Aorta (tissue), 5 donors: ENCODE measurements around the gene TMEM143. TPM values are rescaled to one million over a fixed set of nuclear protein-coding genes. Genes with fewer than 3 reads are reported as not detected.
A peak's percentile ranks its signal among the peaks of the same experiment; 100 is the strongest.

Source experiments
- ATAC-seq: fragments of 200-7000 bp; cut with Tn5 transposase; one replicate; pipeline ENCODE4 v1.9.1; 2022; ENCODE audit warnings: moderate library complexity; ENCODE audit not compliant: low FRiP score
- DNase-seq, 2 donors: peaks; one replicate each; pipeline ENCODE4 v3.0.0-alpha.2; 2020
- H3K27ac ChIP-seq, 2 donors: one replicate each; pipeline ENCODE4 v1.5.1; 2013; ENCODE audit warnings: low read length in 2 of 2, mild to moderate bottlenecking in 2 of 2, moderate library complexity in 2 of 2, control low read depth in 1 of 2, inconsistent platforms in 1 of 2, low read depth in 1 of 2
- H3K27me3 ChIP-seq, 2 donors: one replicate each; pipeline ENCODE4 v1.6.1; 2013; ENCODE audit warnings: control low read depth in 1 of 2, low read length in 1 of 2, mild to moderate bottlenecking in 1 of 2, moderate library complexity in 1 of 2; ENCODE audit not compliant: insufficient read depth in 2 of 2, control insufficient read depth in 1 of 2
- H3K36me3 ChIP-seq, 2 donors: one replicate each; pipeline ENCODE4 v1.6.1; 2013; ENCODE audit warnings: control low read depth in 1 of 2, low read length in 1 of 2, mild to moderate bottlenecking in 1 of 2; ENCODE audit not compliant: insufficient read depth in 2 of 2, control insufficient read depth in 1 of 2
- H3K4me1 ChIP-seq, 2 donors: one replicate each; pipeline ENCODE4 v1.6.1; 2013; ENCODE audit warnings: low read length in 2 of 2, control low read depth in 1 of 2, mild to moderate bottlenecking in 1 of 2, moderate library complexity in 1 of 2; ENCODE audit not compliant: insufficient read depth in 2 of 2, control insufficient read depth in 1 of 2
- H3K4me3 ChIP-seq, 2 donors: one replicate each; pipeline ENCODE4 v1.5.1; 2013; ENCODE audit warnings: low read length in 2 of 2, control low read depth in 1 of 2, mild to moderate bottlenecking in 1 of 2
- H3K9me3 ChIP-seq: one replicate; pipeline ENCODE4 v1.6.1; 2013; ENCODE audit warnings: mild to moderate bottlenecking, low read length; ENCODE audit not compliant: control insufficient read depth
- WGBS, 2 donors: extraction: QIAGEN DNeasy Blood & Tissue Kit; methylation state at CpG; one replicate each; pipeline ENCODE4 v1.1.7; 2013; 5-methylcytosine and 5-hydroxymethylcytosine counted together
- intact Hi-C, 2 donors: fragments of 100-400 bp; cut with DNase I; formaldehyde crosslinking; loops; one replicate each; pipeline versions ENCODE4 v1.14.2 to v1.15.0; 2022
- long read RNA-seq, 2 donors: library from polyadenylated mRNA; unstranded; transcript quantifications; one replicate each; pipeline ENCODE4 v2.0.0, GENCODE V29; 2020 to 2021
- polyA plus RNA-seq, 2 donors: library from polyadenylated mRNA; stranded (reverse); fragments of 200-250 nt; gene quantifications; one replicate each; pipeline ENCODE4 v1.2.3, GENCODE V29; 2013
- total RNA-seq, 2 donors: library from RNA; stranded (reverse); fragmentation: NEBNext Ultra II Directional; extraction: Animal tissue kit (Norgen Biotek cat#: 25700); gene quantifications; one replicate each; pipeline ENCODE4 v1.2.1, GENCODE V29; 2021
- donor health status: healthy with polysubstance abuse.
- donor health status: Bipolar disorder and iron deficiency.
- donor health status: DM: no; HTN: no; CAD: no.
- donor health status: DM: no; HTN: no; CAD: no.
- donor health status: DM: yes; HTN: yes; CAD: no.

Gene TMEM143
- total RNA-seq (1 to 10 TPM; 4.9 to 9.2 TPM), polyA plus RNA-seq (1 to 10 TPM; 6.4 to 6.6 TPM)
- long read RNA-seq, donor 1, partial matches to known transcripts, result 0 of 4 reads
- long read RNA-seq, donor 1, other reads (novel, unspliced or antisense), result 3 of 4 reads
- long read RNA-seq, donor 2, partial matches to known transcripts, result 2 of 6 reads
- long read RNA-seq, donor 2, other reads (novel, unspliced or antisense), result 2 of 6 reads

DNA sequence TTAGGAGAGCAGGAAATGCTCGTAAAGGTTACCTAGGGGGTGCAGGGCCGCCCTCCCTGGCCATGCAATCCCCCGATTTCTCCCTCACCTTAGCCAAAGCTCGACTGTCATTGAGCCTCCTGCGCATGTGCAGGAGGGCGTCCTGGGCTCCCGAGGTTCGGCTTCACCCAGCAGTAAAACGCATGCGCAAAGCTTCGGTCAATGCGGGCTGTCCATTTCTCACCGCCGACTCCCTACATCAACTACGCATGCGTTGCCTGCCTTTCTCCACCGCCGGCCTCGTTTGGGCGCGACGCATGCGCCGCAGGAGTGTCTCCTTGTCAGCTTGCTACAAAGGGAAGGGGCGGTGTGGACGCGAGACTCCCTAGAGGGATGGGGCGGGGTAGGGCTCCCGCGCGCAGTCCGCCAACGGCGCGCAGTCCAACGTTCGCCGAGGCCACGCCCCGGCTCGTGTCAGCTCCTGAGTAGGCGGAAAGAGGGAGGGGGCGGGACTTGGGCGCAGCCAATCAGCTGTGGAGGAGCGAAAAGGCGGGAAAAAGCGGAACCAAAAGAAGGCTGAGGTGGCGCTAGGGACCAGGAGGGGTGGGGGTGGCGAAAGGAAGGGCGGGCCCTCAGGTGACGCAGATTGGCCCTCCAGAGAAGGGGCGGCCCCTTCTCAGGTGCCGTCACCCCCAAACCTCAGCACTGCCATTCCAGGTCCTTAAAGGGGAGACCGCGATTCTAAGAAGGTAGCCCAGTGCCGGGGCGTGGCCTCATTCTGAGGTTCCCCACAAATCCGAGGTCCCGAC lies at the start of gene TMEM143, which contains the start of gene SYNGR4:
TSS of gene TMEM143 (minus strand) at position 131 of the 788 bp plus-strand sequence. CDS start at position 111, 20 bp downstream.
TSS of gene SYNGR4 (plus strand) at position 558 of the 788 bp plus-strand sequence. CDS start 1,476 bp downstream, outside the sequence.
- Histone ChIP-seq H3K4me3 (peak within 1 kb of the TSS; percentile 19 to 51), H3K36me3 (no peaks in the 10 kb centered on the region), H3K4me1 (no peaks in the 10 kb centered on the region), H3K27ac (peak within 1 kb of the TSS; percentile 46 to 71), H3K27me3 (no peaks in the 10 kb centered on the region), H3K9me3 (no peaks in the 10 kb centered on the region)
- intact Hi-C loops, result loop anchor here in 1 of 2 donors (5.0 kb wide), 1 partner anchor 42 kb away; a partner anchor contains a TSS
- ATAC-seq, result peak; percentile 98
- 1% methylated on average over 54 to 59 of the region's 59 CpGs for WGBS, 2 donors
- peak; percentile 99 for DNase-seq

DNA sequence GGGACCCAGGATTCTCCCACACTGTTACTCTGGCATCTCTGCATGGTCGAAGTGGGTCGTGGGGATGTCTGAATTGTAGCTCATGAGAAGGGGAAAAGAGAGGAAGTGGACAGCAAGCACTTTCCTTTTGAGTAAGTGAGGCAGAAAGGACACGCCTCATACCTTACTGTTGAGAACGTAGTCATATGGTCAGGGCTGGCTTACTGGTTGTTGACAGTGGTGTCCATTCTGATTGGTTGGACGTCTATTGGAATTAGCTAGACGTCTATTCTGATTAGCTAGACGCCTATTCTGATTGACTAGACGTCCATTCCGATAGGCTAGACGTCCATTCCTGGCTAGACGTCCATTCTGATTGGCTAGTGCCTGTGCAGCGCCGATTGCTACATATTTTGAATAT lies 42.1 kb upstream of the TMEM143 start:
- H3K27me3 ChIP-seq, result no peaks in the 10 kb centered on the region
- DNase-seq (no peak), ATAC-seq (no peak)
- intact Hi-C loops, result no loop called here
- no peaks in the 10 kb centered on the region for H3K36me3 ChIP-seq
- H3K27ac ChIP-seq, result no peak overlapping the region
- peak overlapping the region in 1 of 2 donors; percentile 24 for H3K4me3 ChIP-seq
- peaks cover 5% of the 10 kb centered on the region for H3K9me3 ChIP-seq
- H3K4me1 ChIP-seq, result no peaks in the 10 kb centered on the region
- 81 to 83% methylated on average over 13 of the region's 13 CpGs for WGBS, 2 donors

DNA sequence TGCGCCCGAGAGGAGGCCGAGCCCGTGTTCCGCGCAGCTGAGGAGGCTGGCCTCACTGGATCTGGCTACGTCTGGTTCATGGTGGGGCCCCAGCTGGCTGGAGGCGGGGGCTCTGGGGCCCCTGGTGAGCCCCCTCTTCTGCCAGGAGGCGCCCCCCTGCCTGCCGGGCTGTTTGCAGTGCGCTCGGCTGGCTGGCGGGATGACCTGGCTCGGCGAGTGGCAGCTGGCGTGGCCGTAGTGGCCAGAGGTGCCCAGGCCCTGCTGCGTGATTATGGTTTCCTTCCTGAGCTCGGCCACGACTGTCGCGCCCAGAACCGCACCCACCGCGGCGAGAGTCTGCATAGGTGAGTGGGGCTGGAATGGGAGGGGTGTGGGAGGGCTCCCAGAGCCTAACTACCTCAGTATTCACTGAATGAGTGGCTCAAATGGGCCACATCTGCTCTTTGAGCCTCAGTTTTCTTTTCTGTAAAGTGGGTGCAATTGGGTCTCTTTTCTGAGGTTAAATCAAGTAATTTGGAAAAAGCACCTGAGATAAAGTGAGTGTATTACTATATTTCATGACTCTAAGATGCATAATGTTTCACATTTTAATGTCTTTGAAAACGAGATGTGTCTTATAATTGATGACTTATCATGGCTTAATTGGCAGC lies 41.4 kb upstream of the TMEM143 start:
- whole genome bisulfite sequencing, 2 donors, result 89 to 92% methylated on average over 27 of the region's 27 CpGs

DNA sequence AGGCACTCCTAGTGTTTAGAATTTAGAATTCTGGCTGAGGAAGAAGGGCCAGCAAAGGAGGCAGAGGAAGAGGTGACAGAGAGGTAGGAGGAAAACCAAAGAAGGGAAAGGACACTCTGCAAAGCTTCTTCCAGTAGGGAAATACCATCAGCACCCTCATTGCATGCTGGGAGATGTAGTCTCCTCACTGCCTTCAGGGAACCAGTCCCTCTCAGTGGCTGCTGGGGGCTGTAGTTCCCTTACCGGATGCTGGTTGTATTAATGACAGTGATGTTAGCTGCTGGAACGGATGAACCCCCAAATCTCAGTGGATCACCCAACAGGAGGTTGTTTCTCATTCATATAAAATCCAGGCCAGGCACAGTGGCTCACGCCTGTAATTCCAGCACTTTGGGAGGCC lies 39.9 kb upstream of the TMEM143 start:
- 48 to 51% methylated on average over 3 of the region's 3 CpGs for whole genome bisulfite sequencing, 2 donors
- intact Hi-C loops, result no loop called here
- no peaks in the 10 kb centered on the region for H3K36me3 ChIP-seq
- H3K4me3 ChIP-seq, result no peak overlapping the region
- H3K4me1 ChIP-seq, result no peaks in the 10 kb centered on the region
- DNase-seq (peak in 1 of 2 donors; percentile 68), ATAC-seq (no peak)
- no peaks in the 10 kb centered on the region for H3K27me3 ChIP-seq
- H3K27ac ChIP-seq, result no peak overlapping the region
- peaks cover 5% of the 10 kb centered on the region for H3K9me3 ChIP-seq

More for the DNA sequence above, 41.4 kb upstream of the TMEM143 start:
- Histone ChIP-seq H3K4me1 (no peaks in the 10 kb centered on the region), H3K27ac (no peak overlapping the region), H3K4me3 (no peak overlapping the region), H3K27me3 (no peaks in the 10 kb centered on the region), H3K9me3 (peaks cover 5% of the 10 kb centered on the region), H3K36me3 (no peaks in the 10 kb centered on the region)
- ATAC-seq (no peak), DNase-seq (no peak)
- intact Hi-C loops, result no loop called here

DNA sequence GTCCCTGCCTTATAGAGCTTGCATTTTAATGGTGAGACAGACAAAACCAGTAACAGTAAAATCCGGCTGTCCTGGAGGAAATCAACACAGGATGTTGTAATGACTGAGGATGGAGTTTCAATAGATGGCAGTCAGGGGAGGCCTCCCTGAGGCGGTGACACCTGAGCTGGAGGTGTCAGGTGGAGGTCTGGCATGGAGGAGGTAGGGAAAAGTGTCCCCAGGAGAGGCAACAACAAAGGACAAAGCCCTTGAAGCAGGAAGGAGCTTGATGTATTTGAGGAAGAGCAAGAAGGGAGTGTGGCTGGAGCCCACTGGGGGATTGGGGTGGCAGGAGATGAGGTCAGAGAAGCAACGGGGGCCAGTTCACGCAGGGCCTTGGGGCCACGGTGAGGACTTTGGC lies 37.5 kb upstream of the TMEM143 start:
- DNase-seq (no peak), ATAC-seq (no peak)
- whole genome bisulfite sequencing, 2 donors, result 83 to 88% methylated on average over 5 of the region's 5 CpGs
- no peaks in the 10 kb centered on the region for H3K27me3 ChIP-seq
- no peak overlapping the region for H3K4me3 ChIP-seq
- no peaks in the 10 kb centered on the region for H3K36me3 ChIP-seq
- intact Hi-C loops, result no loop called here
- peaks cover 5% of the 10 kb centered on the region for H3K9me3 ChIP-seq
- H3K4me1 ChIP-seq, result no peaks in the 10 kb centered on the region
- H3K27ac ChIP-seq, result no peak overlapping the region

DNA sequence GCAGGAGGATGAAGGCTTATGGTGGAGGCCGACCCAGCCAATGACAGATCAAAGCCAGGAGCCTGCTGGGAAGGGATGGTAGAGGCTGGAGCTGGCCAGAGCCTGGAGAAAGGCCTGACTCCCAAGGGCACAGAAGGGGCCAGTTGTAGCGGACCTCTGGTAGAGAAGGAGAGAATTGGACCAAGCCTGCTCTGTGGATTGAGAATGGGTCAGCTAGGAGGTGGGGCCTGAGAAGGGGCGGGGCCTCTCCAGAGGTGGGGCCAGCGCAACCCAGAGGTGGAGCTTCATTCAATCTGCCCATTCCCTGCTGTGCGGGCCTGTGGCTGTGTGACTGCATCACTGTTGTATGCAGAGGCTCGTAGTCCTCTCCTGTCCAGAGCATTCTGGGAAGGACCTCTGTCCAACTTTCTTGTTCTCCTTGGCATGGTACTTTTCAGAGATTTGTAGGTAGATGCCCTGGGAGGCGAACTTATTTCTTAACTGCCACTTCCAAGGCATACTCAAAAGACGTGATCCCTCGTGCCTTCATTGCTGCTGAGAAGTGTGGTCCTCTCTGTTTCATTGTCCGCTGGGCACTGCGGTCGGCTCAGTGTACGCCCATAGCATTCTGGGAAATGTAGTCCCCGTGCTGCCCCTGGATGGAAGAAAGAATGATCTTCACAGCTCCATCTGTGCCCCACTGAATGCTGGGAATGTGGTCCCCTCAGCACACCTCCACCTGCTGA lies 36.4 kb upstream of the TMEM143 start:
- intact Hi-C loops, result no loop called here
- DNase-seq (peak; percentile 81 to 84), ATAC-seq (peak; percentile 85)
- Histone ChIP-seq H3K27me3 (no peaks in the 10 kb centered on the region), H3K9me3 (no peaks in the 10 kb centered on the region), H3K36me3 (no peaks in the 10 kb centered on the region), H3K4me3 (no peak overlapping the region), H3K27ac (no peak overlapping the region), H3K4me1 (no peaks in the 10 kb centered on the region)
- 34 to 38% methylated on average over 14 of the region's 14 CpGs for WGBS, 2 donors

DNA sequence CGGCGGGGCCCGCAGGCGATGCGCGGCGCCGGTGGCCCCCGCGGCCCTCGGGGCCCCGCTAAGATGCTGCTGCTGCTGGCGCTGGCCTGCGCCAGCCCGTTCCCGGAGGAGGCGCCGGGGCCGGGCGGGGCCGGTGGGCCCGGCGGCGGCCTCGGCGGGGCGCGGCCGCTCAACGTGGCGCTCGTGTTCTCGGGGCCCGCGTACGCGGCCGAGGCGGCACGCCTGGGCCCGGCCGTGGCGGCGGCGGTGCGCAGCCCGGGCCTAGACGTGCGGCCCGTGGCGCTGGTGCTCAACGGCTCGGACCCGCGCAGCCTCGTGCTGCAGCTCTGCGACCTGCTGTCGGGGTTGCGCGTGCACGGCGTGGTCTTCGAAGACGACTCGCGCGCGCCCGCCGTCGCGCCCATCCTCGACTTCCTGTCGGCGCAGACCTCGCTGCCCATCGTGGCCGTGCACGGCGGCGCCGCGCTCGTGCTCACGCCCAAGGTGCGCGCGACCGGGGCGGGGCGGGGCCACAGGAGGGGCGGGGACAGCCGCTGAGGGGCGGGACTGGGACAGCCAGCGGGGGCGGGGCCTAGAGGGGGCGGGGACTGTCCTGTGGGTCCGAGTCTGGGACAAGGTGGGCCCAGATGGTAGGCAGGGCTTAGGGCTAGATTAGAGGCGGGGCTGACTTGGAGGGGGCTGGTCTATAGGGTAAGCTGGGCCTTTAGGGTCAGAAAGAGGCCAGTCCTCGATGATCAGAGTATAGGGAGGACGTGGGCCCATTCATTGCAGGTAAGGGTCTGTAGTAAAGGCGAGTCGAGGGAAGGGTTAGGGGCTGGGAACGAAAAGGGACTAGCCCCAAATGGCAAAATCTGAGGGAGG lies 34.9 kb upstream of the TMEM143 start:
- no peaks in the 10 kb centered on the region for H3K4me1 ChIP-seq
- ATAC-seq (peak; percentile 74), DNase-seq (peak; percentile 89 to 92)
- no peaks in the 10 kb centered on the region for H3K27me3 ChIP-seq
- 6 to 8% methylated on average over 89 to 104 of the region's 104 CpGs for WGBS, 2 donors
- no peak overlapping the region for H3K27ac ChIP-seq
- no peaks in the 10 kb centered on the region for H3K9me3 ChIP-seq
- intact Hi-C loops, result no loop called here
- no peak overlapping the region for H3K4me3 ChIP-seq
- H3K36me3 ChIP-seq, result no peaks in the 10 kb centered on the region

DNA sequence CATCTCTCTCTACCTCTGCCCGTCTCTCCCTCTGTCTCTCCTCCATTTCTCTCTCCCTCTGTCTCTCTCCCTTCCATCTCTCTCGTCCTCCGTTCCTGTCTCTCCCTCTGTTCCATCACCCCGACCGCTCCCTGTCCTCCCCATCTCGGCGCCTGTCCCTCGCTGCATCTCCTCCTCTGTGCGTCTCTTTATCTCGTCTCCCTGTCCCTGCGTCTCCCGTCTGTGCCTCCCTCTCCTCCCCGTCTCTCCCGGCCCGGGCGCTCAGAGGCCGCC lies 34.3 kb upstream of the TMEM143 start:
- Histone ChIP-seq H3K36me3 (no peaks in the 10 kb centered on the region), H3K27me3 (no peaks in the 10 kb centered on the region), H3K4me1 (no peaks in the 10 kb centered on the region), H3K4me3 (no peak overlapping the region), H3K27ac (no peak overlapping the region), H3K9me3 (no peaks in the 10 kb centered on the region)
- intact Hi-C loops, result no loop called here
- WGBS, 2 donors, result 7 to 8% methylated on average over 17 of the region's 17 CpGs
- no peak for ATAC-seq
- no peak for DNase-seq
